SIG-M5 treated with dmso at 0.1 percent for 504 hours (cell line): ENCODE results near the gene GRID2.

Experiments used
- DNase-seq: peaks from one replicate; lab custom pipeline; 2025; ENCODE audit not compliant: unreplicated experiment; lab: John Stamatoyannopoulos, UW

The GRID2 gene

DNA sequence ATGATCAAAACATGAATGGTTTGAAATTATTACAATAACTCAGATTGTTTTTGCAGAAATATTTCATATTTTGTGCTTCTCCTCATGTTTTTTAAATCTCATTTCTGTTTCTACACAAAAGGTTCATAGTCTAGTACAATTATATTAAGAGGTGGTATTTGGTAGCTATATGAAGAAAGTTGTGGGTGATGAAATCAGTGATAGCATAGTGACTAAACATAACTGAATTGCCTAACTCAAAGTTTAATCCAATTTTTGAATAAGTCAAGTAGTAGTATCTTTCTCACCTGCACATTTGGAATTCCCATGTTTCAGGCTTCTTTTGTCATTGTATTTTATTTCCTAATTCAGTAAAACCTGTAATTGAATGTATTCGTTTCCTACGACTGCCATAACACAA lies 648.7 kb downstream of the GRID2 start:
- no peak for DNase-seq

DNA sequence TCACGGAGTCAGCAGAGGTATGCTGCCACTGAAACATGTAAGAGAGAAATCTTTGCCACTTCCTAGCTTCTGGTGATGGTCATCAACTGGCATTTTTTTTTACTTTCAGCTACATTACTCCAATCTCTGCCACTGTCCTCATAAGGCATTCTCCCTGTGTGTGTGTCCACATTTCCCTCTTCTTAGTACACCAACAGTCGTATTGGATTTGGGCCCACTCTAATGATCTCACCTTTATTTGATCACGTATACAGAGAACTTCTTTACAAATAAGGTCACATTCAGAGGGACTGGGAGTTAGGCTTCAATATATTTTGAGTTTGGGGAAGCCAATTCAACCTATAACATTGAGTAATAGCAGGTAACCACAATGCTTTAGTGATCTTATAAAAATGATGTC lies 649.1 kb downstream of the GRID2 start:
- no peak for DNase-seq

DNA sequence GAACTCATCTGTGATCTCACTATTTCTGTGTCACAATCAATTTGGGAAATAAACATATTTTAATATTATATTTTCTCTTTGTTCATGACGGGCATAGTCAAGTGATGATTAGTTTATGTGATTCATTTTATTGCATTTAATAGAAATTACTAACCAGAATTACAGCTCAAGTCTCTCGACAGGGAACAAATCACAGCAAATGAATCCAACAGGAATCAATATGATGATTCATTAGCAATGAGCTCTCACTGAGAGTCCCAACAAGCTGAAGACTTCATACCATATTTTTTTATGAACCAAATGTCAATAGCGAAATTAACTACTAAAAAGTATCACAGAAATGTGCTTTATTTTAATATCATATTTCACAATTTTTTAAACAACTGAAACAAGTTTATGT lies 649.7 kb downstream of the GRID2 start:
- DNase-seq: no peak

DNA sequence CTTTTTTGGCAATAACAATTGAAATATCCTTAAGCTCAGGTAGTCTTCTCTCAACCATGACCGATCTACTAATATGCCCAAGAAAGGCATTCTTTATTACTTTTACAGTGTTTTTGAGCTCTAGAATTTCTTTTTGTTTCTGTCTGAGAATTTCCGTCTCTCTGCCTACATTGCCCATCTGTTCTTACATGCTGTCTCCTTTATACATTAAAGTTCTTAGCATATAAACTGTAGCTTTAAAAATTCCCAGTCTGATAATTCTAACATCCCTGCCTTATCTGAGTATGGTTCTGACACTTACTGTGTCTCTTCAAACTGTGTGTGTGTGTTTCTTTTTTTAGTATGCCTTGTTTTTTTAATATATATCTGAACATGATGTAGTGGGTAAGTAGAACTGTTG lies 658.1 kb downstream of the GRID2 start:
- DNase-seq: no peak

DNA sequence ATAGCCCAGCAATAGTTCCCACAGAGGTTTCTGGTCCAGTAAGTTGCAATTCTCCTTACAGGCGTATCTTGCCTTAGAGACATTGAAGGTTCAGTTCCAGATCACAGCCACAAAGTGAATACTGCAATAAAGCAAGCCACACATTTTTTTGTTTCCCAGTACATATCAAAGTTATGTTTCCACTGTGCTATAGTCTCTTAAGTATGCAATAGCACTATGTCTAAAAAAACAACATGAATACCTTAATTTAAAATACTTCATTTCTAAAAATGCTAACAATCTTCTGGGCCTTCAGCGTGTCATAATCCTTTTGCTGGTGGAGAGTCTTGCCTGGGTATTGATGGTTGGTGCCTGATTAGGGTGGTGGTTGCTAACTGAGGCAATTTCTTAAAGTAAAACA lies 659.1 kb downstream of the GRID2 start:
- no peak for DNase-seq

DNA sequence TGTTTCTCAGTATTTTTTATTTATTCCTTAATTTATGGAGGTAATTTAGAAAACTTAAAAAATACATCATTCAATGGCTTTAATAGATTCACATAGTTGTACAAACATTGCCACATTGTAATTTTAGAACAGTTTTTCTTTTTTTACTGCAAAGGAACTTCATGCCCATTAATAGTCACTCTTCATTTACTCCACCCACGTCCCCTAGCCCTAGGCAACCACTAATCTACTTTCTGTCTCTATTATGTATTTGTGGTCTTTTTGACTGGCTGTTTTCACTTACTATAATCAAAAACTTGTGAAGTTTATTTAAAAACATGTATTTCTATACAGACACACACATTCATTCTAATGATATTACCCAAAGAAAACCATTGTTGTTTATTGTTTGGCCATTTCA lies 664.8 kb downstream of the GRID2 start:
- no peak for DNase-seq

DNA sequence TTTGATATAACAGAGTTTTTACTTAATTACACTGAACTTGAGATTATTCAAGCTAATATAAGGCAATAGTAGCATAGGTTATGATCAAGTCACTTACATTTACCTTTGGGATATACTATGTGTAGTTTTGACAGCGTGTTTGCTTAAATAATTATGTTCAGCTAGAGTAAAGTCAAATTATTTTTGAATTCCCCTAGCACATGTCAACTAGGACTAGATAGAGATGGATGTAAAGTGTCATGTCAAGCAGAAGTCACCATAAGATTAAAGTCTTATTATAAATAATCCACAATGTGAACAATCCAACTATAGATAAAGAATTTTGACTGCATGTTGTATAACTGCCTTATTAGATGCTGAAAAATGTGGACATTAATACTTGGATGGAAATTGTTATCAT lies 665.2 kb downstream of the GRID2 start:
- DNase-seq: no peak

DNA sequence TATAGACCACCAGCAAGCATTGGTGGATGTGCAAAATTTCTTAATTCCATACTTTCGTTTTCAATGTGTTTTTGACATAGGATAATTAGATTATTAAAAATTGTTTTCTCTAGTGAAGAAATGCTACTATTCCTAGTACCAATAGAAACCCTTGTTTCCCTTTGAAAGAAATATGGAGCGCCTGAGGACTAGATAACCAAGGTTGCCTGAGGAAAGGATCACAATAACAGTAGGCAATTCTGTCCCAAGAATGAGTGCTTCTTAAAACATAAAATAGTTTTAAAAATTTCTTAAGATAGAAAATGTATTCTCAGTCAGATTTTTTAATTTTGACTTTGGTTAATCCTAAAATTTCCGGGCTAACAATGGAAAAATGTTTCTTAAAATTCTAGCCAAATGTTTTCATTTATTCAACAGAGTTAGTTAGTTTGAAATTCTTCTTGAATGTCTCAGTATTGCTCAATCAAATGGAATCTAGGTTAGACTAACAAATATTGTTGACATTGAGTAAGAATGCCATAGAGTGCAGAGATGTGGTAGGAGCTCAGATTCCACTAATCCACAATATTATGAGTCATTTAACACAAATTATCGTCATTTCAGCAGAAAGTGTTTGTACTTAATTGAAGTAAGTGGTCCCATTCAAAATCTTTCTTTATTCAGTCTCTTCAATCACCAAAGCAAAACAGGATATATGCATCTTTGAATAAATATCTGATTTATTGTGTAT lies 666.0 kb downstream of the GRID2 start:
- DNase-seq: peak; percentile 38

DNA sequence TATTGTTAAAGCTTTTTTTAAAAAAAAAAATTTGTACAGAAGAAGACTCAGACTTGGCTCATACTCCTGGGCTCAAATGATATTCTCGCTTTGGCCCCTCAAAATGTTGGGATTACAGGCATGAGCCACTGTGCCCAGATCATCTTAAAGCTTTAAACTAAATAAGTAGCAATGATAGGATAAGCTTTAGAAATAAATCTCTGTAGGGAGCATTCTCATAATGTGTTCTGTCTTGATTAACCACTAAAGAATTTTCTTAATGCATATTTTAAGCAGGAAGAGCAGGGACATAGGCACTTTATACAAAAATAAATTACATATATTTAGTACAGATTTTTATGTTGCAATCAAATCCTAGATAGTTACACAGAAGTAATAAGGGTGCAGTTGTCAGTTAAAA lies 667.2 kb downstream of the GRID2 start:
- DNase-seq: no peak

DNA sequence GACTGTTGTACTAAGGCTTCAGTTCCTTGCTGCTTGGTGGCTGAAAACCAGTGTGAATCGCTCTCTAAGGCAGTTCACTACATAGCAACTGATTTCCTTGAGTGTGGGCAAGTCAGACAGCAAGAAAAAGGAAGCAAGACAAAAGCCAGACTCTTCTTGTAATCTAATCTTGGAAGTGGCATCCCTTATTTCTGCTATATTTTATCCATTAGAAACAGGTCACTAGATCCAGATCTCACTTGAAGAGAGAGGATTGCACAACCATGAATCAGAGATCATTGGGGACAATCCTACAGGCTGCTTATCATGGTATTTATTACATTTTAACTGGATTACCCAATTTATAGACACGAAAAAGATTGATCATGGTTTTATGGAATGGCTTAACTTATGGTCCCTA lies 684.5 kb downstream of the GRID2 start:
- DNase-seq: no peak

DNA sequence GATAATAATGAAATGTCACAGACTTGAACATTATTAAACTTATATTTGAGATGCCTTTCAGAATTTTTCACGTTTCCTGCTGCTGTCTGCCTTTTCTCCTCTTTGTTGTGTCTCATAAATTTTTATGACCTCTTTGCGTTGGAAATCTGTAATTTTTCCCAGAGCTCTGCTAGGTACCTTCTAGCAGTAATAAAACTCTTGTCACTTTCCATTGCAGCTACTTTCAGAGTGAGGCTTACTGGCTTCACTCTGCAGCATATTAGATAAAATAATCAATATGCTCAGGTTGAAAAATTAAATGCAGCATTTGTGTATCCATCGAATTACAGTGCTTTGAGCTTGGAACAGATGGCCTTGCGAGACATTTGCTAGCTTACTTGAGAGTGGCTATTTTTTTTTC lies 689.0 kb downstream of the GRID2 start:
- DNase-seq: no peak

DNA sequence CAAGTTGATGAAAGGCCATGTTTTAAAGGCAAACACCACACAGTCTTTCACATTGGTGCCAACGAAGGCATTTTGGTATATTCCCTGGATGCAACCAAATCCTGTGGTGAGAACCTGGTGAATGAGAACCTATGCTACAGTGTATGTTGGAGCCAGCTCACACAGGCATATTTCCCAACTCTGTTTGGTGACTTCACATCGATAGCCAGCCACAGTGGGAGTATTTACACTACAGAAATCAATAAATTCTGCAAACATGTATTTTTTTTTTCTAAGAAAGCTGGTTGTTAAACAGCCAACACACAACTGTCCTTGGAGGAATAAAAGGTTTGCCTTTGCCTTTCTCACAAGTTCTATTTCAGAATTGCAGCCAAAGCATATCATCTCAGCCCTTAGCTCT lies 691.0 kb downstream of the GRID2 start:
- no peak for DNase-seq

DNA sequence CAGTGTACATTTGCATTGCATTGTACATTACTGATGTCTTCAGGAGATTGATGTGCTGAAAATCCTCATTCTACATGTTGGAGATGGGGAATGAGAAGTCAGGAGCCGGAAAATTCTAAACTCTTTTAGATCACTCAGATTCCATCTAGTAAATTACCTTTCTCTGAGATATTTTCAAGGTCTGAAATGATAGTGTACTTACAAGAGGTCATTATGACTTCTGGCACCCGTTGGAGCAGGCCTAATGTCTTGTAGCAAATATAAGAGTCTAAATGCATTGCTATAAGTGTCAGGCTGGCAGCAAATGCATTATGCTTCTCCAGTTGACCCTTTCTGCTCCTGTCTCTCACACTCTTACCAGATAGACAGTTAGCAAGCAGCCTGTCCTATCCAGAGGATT lies 692.8 kb downstream of the GRID2 start:
- DNase-seq: no peak

DNA sequence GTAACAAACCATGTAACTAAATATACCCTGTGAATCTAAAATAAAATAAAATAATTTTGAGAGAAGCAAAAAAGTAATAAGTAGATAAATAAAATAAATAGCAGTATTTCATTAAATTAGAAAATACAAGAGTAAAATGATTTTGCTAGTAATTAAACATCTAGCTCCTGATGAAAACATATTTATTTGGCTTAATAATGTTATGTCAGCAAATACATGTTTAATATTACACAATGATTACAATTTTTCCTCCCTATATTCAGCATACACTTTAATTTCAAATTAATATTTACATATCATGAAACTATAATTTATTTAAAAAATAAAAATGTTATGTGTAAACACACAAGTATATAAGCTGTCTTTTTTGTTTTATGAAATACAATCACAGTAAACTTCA lies 697.1 kb downstream of the GRID2 start:
- DNase-seq: no peak

DNA sequence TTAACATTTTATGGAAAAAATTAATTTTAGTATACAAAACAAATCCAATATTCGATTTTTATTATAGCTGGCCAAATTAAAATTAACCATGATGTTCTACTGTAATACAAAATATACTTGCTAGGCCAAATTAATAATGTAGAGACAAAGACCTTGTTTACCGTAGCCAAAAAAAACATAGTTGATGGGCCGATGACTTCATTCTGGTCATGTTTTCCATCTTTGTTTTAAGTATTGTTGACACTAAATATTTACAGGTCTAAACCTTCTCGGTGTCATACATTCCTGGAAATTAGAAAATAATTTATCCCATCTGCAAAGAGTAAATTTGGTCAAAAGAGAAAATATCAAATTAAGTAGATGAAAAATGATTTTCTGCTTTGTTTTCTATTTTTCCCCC lies 698.5 kb downstream of the GRID2 start:
- no peak for DNase-seq

DNA sequence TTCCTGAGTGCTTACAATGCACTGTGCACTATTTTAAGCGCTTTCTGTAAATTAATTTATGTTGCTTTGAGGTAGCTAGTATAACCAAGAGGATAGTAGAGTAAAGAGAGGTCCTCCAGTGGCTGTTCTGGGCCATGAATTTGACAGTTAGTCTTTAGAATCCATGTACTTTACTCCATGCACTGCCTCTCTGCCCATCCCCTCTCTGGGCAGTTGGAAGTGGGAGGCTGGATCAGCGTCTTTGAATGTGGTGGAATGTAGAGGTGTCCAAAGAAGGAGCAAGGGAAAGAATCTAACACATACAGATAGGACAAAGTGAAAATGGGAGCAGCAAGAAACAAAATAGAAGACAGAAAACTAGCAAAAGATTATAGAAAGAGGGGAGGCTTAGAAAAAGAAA lies 712.6 kb downstream of the GRID2 start:
- no peak for DNase-seq

DNA sequence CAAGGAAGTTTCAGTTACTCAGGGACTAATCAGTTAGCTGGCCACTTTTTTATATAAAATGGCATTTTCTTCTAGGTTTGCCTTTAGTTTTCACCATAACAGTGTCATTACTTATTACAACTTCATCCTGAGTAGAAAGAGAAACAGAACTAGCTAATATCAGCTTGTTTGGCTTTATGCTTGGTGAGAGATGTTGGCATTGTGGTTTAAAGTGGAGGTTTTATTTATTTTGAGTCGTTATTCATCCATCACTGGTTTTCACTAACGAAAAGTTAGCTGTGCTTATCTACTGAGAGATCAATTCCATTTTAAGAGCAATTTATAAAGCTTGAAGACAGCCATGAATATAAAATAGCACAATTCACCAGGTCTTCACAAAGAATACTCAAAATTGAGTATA lies 714.5 kb downstream of the GRID2 start:
- DNase-seq: no peak

DNA sequence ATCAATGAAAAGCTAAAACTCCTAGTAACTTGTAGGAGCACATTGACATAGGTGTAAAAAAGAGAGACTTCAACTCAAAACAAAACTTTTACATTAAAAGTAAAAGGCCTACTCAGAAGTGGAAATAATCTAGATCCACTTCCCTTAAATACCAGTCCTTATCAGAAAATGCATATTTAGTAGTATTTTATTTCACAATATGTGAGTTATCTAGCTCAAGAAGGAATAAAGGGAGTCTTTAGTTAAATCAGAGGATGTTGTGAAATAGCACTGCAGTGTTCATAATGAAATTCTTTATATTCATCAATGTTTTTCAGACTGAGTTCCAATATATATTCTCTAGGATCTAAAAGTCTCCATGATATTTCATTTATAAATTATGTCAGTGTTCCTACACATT lies 715.0 kb downstream of the GRID2 start:
- no peak for DNase-seq

DNA sequence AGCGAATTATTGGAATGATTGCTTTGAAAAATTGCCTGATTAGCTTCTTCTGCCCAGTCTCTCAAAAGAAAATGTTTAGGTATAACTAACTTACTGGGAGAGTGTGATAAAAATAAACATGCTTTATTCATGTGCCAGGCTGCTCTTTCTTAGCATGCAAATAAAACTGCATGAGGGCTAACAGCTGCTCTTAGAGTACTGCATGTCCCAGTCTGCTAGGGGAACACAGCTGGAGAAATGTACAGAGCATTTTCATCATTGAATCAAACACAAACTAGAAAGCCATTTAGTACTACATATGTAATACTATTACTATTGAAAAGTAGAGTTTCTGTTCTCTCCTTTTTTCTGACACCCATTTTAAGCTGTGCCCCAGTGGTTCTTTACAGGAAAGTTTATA lies 726.0 kb downstream of the GRID2 start:
- no peak for DNase-seq

DNA sequence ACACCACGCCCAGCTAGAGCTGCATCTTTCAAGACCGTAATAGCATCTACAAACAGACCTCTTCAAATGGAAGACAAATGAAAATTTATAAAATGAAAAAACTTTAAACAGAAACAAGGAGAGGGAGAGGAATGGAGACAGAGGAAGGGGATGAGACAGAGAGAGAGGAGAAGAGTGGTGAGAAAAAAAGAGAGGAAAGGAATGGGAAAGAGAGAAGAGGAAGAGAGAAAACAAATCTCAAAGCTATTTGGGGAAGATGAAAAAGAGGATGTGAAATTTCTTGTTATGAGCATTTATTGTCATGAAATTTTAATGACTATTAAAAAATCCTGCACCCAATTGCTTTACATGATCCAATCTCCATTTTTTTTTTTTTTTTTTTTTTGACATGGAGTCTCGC lies 726.9 kb downstream of the GRID2 start:
- peak; percentile 0 for DNase-seq

DNA sequence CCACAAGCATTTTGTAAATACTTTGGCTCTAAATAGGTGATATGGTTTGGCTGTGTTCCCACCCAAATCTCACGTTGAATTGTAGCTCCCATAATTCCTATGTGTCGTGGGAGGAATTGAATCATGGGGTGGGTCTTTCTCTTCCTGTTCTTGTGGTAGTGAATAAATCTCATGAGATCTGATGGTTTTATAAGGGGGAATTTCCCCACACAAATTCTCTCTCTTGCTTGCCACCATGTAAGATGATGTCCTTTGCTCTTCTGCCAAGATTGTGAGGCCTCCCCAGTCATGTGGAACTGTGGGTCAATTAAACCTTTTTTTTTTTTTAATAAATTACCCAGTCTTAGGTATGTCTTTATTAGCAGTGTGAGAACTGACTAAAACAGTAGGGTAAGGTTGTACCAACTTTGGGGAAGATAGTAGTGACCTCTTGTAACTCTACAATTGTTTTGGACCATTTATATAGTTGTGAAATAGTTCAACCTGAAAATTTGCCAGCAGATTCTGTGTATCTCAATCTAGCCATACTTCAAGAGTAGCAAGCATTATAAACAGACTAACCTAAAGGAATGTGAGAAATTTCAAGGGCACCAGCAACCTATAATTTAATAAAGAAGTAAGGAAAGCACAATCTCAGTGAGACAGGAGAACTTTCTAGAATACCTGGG lies 727.8 kb downstream of the GRID2 start:
- DNase-seq: no peak

DNA sequence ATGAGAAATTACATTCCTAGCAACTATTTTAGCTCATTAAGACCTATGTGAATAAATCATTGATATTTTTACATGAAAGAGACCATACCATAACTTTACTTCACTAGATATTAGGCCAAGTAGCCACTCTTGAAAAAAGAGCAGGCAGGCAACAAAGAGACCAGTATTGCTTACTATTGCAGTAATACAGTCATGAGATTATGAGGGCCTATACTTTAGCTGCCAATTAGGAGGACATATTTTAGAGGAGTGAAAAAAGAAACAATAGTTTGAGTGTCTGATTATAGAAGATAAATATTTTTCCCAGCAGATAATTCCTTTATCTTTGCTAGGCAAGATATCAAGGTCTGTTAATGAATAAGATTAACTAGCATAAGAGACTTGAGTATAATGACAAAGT lies 739.0 kb downstream of the GRID2 start:
- no peak for DNase-seq

DNA sequence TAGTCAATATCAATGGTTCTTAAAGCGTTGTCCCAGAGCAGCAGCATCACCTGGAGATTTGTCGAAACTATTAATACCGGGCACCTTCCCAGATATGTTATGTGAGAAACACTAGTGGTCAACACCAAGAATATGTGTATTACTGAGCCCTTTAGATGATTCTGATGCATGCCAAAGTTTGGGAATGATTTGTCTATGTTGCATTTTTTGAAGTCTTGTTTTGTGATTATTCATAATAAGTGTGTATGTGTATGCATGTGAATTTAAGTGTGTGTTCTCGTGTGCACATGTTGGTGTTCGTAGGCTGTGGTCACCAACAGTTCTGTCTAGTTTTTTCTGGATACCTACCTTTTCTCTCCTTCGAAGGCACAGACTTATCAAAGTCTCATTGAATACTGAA lies 749.4 kb downstream of the GRID2 start:
- no peak for DNase-seq
